DOHH2 (cell line): ENCODE measurements around the gene PLPPR1.

Experiments used
- EZH2phosphoT487 ChIP-seq: fragments of 200-600 bp; sonication (generic); IDR thresholded peaks from 2 replicates; pipeline ENCODE4 v1.6.1; 2017; ENCODE audit warnings: borderline replicate concordance, mild to moderate bottlenecking, antibody characterized with exemption, low read length, moderate library complexity, mixed read lengths
- TF ChIP-seq, protein P1 (sequence below): fragments of 200-600 bp; sonication (generic); IDR thresholded peaks from one replicate; pipeline ENCODE4 v1.5.1; 2014; ENCODE audit warnings: antibody characterized with exemption, mild to moderate bottlenecking, low read depth, low read length; ENCODE audit not compliant: poor library complexity, severe bottlenecking

DNA sequence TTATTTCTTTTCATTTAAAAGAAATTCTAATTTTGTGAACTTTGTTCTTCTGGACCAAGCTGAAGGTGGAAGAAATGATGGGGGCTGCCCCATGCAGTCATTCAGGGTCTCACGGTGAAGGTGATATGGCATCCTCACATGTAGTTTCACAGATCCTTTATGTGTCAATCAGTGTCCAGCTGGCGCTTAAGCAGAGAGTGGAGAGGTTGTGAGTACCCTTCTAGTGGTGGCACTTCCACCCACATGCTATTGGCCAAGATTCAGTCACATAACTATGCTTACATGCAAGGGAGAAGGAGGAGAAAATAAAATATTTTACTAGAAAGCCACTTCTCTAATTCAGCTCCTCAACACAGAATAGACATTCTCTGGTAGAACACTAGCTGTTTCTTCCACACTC lies 34.7 kb downstream of the PLPPR1 start:
- TF ChIP-seq, protein P1, sequence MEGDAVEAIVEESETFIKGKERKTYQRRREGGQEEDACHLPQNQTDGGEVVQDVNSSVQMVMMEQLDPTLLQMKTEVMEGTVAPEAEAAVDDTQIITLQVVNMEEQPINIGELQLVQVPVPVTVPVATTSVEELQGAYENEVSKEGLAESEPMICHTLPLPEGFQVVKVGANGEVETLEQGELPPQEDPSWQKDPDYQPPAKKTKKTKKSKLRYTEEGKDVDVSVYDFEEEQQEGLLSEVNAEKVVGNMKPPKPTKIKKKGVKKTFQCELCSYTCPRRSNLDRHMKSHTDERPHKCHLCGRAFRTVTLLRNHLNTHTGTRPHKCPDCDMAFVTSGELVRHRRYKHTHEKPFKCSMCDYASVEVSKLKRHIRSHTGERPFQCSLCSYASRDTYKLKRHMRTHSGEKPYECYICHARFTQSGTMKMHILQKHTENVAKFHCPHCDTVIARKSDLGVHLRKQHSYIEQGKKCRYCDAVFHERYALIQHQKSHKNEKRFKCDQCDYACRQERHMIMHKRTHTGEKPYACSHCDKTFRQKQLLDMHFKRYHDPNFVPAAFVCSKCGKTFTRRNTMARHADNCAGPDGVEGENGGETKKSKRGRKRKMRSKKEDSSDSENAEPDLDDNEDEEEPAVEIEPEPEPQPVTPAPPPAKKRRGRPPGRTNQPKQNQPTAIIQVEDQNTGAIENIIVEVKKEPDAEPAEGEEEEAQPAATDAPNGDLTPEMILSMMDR = no peak
- TF ChIP-seq EZH2phosphoT487 = no peak
